GM10266 (cell line): ENCODE measurements around the gene DOCK1.

Experiments
- DNase-seq: peaks from one replicate; pipeline ENCODE4 v3.0.0; 2012; ENCODE audit errors: extremely low spot score
- CTCF ChIP-seq: IDR thresholded peaks from 2 replicates; pipeline ENCODE4 v1.5.1; 2012; ENCODE audit warnings: mild to moderate bottlenecking, low read depth; ENCODE audit not compliant: control insufficient read depth, insufficient read depth; ENCODE audit errors: missing control alignments

Gene DOCK1

GRCh38 chr10:127370601-127371000, 465.4 kb downstream of the DOCK1 start:
- DNase-seq, result no peak
- TF ChIP-seq CTCF, result no peak

- no peak for DNase-seq
- TF ChIP-seq CTCF, result no peak
Measured at GRCh38 chr10:127372361-127372760, 467.1 kb downstream of the DOCK1 start.

- DNase-seq, result no peak
- TF ChIP-seq CTCF, result no peak
Measured at GRCh38 chr10:127374074-127374680, 468.9 kb downstream of the DOCK1 start.

GRCh38 chr10:127374901-127375300, 469.7 kb downstream of the DOCK1 start:
- DNase-seq, result no peak

GRCh38 chr10:127375461-127375860, 470.2 kb downstream of the DOCK1 start:
- no peak for TF ChIP-seq CTCF

More at GRCh38 chr10:127374901-127375300, 469.7 kb downstream of the DOCK1 start:
- TF ChIP-seq CTCF, result no peak

GRCh38 chr10:127376071-127376470, 470.8 kb downstream of the DOCK1 start:
- TF ChIP-seq CTCF, result no peak
- DNase-seq, result no peak

More at GRCh38 chr10:127375461-127375860, 470.2 kb downstream of the DOCK1 start:
- no peak for DNase-seq

GRCh38 chr10:127378628-127379027, 473.4 kb downstream of the DOCK1 start:
- DNase-seq, result no peak
- no peak for TF ChIP-seq CTCF
